ENCODE data around the gene ANKRD26. TPM values are rescaled to one million over a fixed set of nuclear protein-coding genes. Genes with fewer than 3 reads are reported as not detected.

The ANKRD26 gene
- total and polyA plus RNA-seq, 2 donors (not counting 3 experiments of a cell fraction or from before 2014, with no cell fraction given), result 1.0 to 9.5 TPM

- Histone ChIP-seq H3K4me3 (replicated peaks in 1 of 3; ENCODE audit: insufficient read depth in 1 of 3, low read depth in 1 of 3, low read length in 3 of 3) (no peak overlapping the region), H3K27me3 (ENCODE audit: control insufficient read depth in 2 of 2, insufficient read depth in 2 of 2, low read length in 2 of 2) (no peaks in the 10 kb centered on the region), H3K36me3 (ENCODE audit: control insufficient read depth in 2 of 2, extremely low read depth in 1 of 2, insufficient read depth in 2 of 2, low read length in 2 of 2) (peaks cover 0 to 4% of the 10 kb centered on the region in 2 experiments), H3K9me1 (replicated peaks; ENCODE audit: control insufficient read depth, extremely low read depth, insufficient read depth, low read length) (no peaks in the 10 kb centered on the region), H4K20me1 (replicated peaks; ENCODE audit: control insufficient read depth, extremely low read depth, insufficient read depth, low read length) (no peaks in the 10 kb centered on the region), H3K4me2 (ENCODE audit: insufficient read depth, low read length) (no peak overlapping the region), H3K27ac (ENCODE audit: insufficient read depth, low read depth, low read length) (no peak overlapping the region), H3K79me2 (ENCODE audit: control insufficient read depth, insufficient read depth, low read length) (no peaks in the 10 kb centered on the region), H3K4me1 (ENCODE audit: control insufficient read depth, extremely low read depth, insufficient read depth, low read length) (peaks cover 5% of the 10 kb centered on the region), H2AFZ (ENCODE audit: low read depth, low read length) (no peak overlapping the region), H3K9ac (replicated peaks; ENCODE audit: extremely low read depth, insufficient read depth, low read length) (no peak overlapping the region), H3K9me3 (replicated peaks; ENCODE audit: control insufficient read depth, insufficient read depth, low read length) (no peaks in the 10 kb centered on the region)
- TF ChIP-seq GATA2 (IDR thresholded peaks at IDR 0.05; ENCODE audit: insufficient read depth, insufficient read length, low read depth, low read length) (no peak), MAX (IDR thresholded peaks at IDR 0.05; ENCODE audit: insufficient read depth, insufficient read length) (no peak), EZH2 (IDR thresholded peaks at IDR 0.05; ENCODE audit: borderline replicate concordance, low read depth, low read length, severe bottlenecking) (no peak), CTCF (IDR thresholded peaks at IDR 0.05; ENCODE audit: extremely low read depth in 1 of 2, insufficient read depth in 1 of 2, low read depth in 1 of 2, low read length in 2 of 2) (no peak), FOS (IDR thresholded peaks at IDR 0.05; ENCODE audit: borderline replicate concordance, insufficient read depth, low read length) (no peak), JUN (IDR thresholded peaks at IDR 0.05; ENCODE audit: borderline replicate concordance, insufficient read depth, insufficient read length, low read depth) (no peak), MYC (IDR thresholded peaks at IDR 0.05; ENCODE audit: low read depth, low read length) (no peak), POLR2A (IDR thresholded peaks at IDR 0.05; ENCODE audit: low read depth, low read length) (no peak), POLR2AphosphoS5 (IDR thresholded peaks at IDR 0.05; ENCODE audit: insufficient read depth, low read depth, low read length) (no peak)
- CTCF ChIA-PET, result no interaction called here
- no TSS peak for BruUV-seq (replicated peaks)
- FAIRE-seq, result no peak
- intact Hi-C loops (cut with micrococcal nuclease) (loop anchor here (5.0 kb wide), 1 partner anchor 213 kb away; no protein-coding TSS in a partner anchor), dilution Hi-C loops (cut with MboI; ENCODE audit: extremely low pct_ligation_motif_present, low sequenced_read_pairs) (no loop called here)
- POLR2A ChIA-PET, result no interaction called here
- no peak for DNase-seq (ENCODE audit: low read depth, low spot score)
Observed at GRCh38 chr10:27104919-27105318, 4.6 kb upstream of the ANKRD26 start.
